SK-N-MC (cell line): ENCODE data around the gene ILKAP.
"Not testable (repeated sequence)": the region's sequence is repeated elsewhere in the genome, so short reads cannot be mapped to it uniquely, and the experiment has no call there.

Experiments used
- DNase-seq: peaks from one replicate; pipeline ENCODE4 v3.0.0-alpha.2; 2011; ENCODE audit warnings: low read depth, low spot score
- H3K27ac ChIP-seq: fragments of 200-600 bp; sonication (generic); 2 replicates; pipeline ENCODE4 v1.5.1; 2016; ENCODE audit warnings: mixed run types
- H3K36me3 ChIP-seq: fragments of 200-600 bp; sonication (generic); 2 replicates; pipeline ENCODE4 v1.6.1; 2017; ENCODE audit warnings: antibody characterized with exemption, low read length, mixed read lengths; ENCODE audit not compliant: insufficient read depth
- H3K4me3 ChIP-seq: fragments of 200-600 bp; sonication (generic); 2 replicates; pipeline ENCODE4 v1.5.1; 2016
- H3K9ac ChIP-seq: fragments of 200-600 bp; sonication (generic); 2 replicates; pipeline ENCODE4 v1.8.0; 2017; ENCODE audit warnings: mixed run types, mixed read lengths; ENCODE audit not compliant: insufficient read length
- H3K9me3 ChIP-seq: fragments of 200-600 bp; sonication (generic); 2 replicates; pipeline ENCODE4 v1.6.1; 2017; ENCODE audit warnings: low read depth, mild to moderate bottlenecking, antibody characterized with exemption, low read length, moderate library complexity, mixed read lengths
- EZH2 ChIP-seq: fragments of 200-600 bp; sonication (generic); IDR thresholded peaks from one replicate; pipeline ENCODE4 v1.6.1; 2017; ENCODE audit warnings: antibody characterized with exemption
- FOXP2 ChIP-seq: optimal IDR thresholded peaks from 2 replicates; pipeline ENCODE3; 2011; ENCODE audit warnings: mild to moderate bottlenecking, moderate library complexity; ENCODE audit not compliant: insufficient read depth; ENCODE audit errors: extremely low read length, control extremely low read depth
- POLR2AphosphoS5 ChIP-seq: IDR thresholded peaks from 2 replicates; pipeline ENCODE4 v1.6.1; 2012; ENCODE audit warnings: mild to moderate bottlenecking, low read depth, low read length, borderline replicate concordance

The ILKAP gene

DNA sequence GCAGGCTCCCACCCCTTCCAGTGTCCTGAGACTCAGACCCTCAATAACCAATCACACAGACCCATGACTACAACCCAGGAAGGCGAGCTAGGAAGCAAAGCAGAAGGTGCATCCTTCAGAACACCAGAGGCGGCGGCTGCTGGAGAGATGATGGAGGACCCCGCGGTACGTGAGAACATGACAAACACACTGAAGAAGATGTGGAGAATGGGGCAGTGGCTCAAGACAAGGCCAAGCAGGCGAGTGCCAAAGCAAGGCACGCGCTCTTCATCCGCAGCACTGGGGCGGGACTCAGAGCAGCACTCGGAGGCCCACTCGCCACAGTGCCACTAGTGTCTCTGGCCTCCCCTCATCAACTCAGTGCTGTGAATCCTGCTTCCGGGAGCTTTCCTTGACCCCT, 31.1 kb downstream of the ILKAP start:
- Histone ChIP-seq H3K4me3 (no peak overlapping the region), H3K9me3 (no peaks in the 10 kb centered on the region), H3K36me3 (peaks cover 70% of the 10 kb centered on the region), H3K9ac (no peak overlapping the region), H3K27ac (no peak overlapping the region)
- TF ChIP-seq FOXP2 (no peak), POLR2AphosphoS5 (no peak), EZH2 (no peak)
- no peak for DNase-seq

GRCh38 chr2:238171575-238172187, 31.8 kb downstream of the ILKAP start:
- Histone ChIP-seq H3K9me3 (no peaks in the 10 kb centered on the region), H3K27ac (peak overlapping the region; percentile 71), H3K4me3 (no peak overlapping the region), H3K9ac (no peak overlapping the region), H3K36me3 (peaks cover 70% of the 10 kb centered on the region)
- no peak for DNase-seq
- TF ChIP-seq FOXP2 (no peak), EZH2 (no peak), POLR2AphosphoS5 (0 out of 2 replicates have a peak, but pooled peaks have one; percentile 20)

DNA sequence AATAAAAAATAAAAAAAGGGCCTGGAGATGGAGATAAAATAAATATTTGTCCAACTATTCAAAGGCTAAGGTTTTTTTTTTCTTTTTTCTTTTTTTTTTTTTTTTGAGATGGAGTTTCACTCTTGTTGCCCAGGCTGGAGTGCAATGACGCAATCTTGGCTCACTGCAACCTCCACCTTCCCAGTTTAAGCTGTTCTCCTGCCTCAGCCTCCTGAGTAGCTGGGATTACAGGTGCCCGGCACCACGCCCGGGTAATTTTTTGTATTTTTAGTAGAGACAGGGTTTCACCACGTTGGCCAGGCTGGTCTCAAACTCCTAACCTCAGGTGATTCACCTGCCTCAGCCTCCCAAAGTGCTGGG, 32.4 kb downstream of the ILKAP start:
- Histone ChIP-seq H3K27ac (peak overlapping the region; percentile 98), H3K36me3 (peaks cover 66% of the 10 kb centered on the region)
- not testable (repeated sequence) for DNase-seq, H3K9me3 ChIP-seq, H3K9ac ChIP-seq, H3K4me3 ChIP-seq

- peak overlapping the region; percentile 98 for H3K27ac ChIP-seq
- no peak for DNase-seq
- H3K9me3 ChIP-seq = no peaks in the 10 kb centered on the region
- H3K9ac ChIP-seq = peak overlapping the region; percentile 65
- H3K4me3 ChIP-seq = no peak overlapping the region
- TF ChIP-seq EZH2 = no peak
- TF ChIP-seq POLR2AphosphoS5 = no peak
- TF ChIP-seq FOXP2 = no peak
- H3K36me3 ChIP-seq = peaks cover 66% of the 10 kb centered on the region
Measured at GRCh38 chr2:238170386-238171071, 33.0 kb downstream of the ILKAP start.

GRCh38 chr2:238169708-238170251, 33.7 kb downstream of the ILKAP start:
- peak overlapping the region; percentile 65 for H3K9ac ChIP-seq

GRCh38 chr2:238169048-238169707, 34.3 kb downstream of the ILKAP start:
- H3K36me3 ChIP-seq = peaks cover 54% of the 10 kb centered on the region
- TF ChIP-seq POLR2AphosphoS5 (peak; percentile 7; the same call in 1 of the 2 replicates), FOXP2 (no peak)
- DNase-seq = peak; percentile 89
- H3K4me3 ChIP-seq = peak overlapping the region; percentile 11; the same call in 1 of the 2 replicates
- H3K27ac ChIP-seq = peak overlapping the region; percentile 98
- no peaks in the 10 kb centered on the region for H3K9me3 ChIP-seq
- peak overlapping the region; percentile 68 for H3K9ac ChIP-seq

More at GRCh38 chr2:238169708-238170251, 33.7 kb downstream of the ILKAP start:
- DNase-seq = peak; percentile 26
- Histone ChIP-seq H3K36me3 (peaks cover 60% of the 10 kb centered on the region), H3K4me3 (peak overlapping the region; percentile 11; the same call in 1 of the 2 replicates), H3K9me3 (no peaks in the 10 kb centered on the region), H3K27ac (peak overlapping the region; percentile 98)
- no peak for TF ChIP-seq POLR2AphosphoS5
- no peak for TF ChIP-seq EZH2
- no peak for TF ChIP-seq FOXP2

GRCh38 chr2:238168196-238169047, 35.1 kb downstream of the ILKAP start:
- Histone ChIP-seq H3K27ac (peak overlapping the region; percentile 98), H3K4me3 (no peak overlapping the region), H3K9me3 (no peaks in the 10 kb centered on the region), H3K36me3 (peaks cover 47% of the 10 kb centered on the region), H3K9ac (peak overlapping the region; percentile 68)
- TF ChIP-seq POLR2AphosphoS5 (peak; percentile 9; the same call in 1 of the 2 replicates), EZH2 (no peak)
- DNase-seq = no peak

DNA sequence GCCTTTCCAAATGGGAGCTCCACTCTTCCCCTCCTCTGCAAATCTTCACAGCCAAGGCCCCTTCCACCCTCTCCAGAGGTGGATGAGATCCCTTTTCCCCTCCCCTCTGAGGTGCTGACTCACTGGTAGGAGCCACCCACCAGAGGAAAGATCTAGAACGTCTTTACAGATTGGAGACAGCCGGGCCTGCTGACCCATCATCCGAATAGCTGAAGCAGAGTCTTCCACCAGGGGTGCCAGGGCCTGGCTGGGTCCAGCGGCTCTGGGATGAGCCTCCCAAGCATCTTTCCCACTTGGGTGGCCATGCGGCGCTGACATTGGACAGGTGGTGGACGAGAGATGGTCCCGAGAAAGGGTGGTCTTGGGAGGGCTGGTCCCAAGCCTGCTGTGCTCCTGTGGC, 35.7 kb downstream of the ILKAP start:
- Histone ChIP-seq H3K4me3 (no peak overlapping the region), H3K36me3 (peaks cover 40% of the 10 kb centered on the region), H3K9ac (no peak overlapping the region), H3K27ac (peak overlapping the region; percentile 98), H3K9me3 (no peaks in the 10 kb centered on the region)
- no peak for DNase-seq
- TF ChIP-seq EZH2 (no peak), FOXP2 (no peak), POLR2AphosphoS5 (no peak)
